Kidney epithelial cell (primary cell): ENCODE data around the gene CDRT4. TPM values are rescaled to one million over a fixed set of nuclear protein-coding genes. Genes with fewer than 3 reads are reported as not detected.

Experiments used
- DNase-seq: peaks from one replicate; pipeline ENCODE4 v3.0.0-alpha.2; 2010; ENCODE audit warnings: low read depth
- H3K27me3 ChIP-seq: 2 replicates; pipeline ENCODE4 v1.6.0; 2011; ENCODE audit warnings: low read length; ENCODE audit not compliant: control insufficient read depth, insufficient read depth
- H3K36me3 ChIP-seq: 2 replicates; pipeline ENCODE4 v1.5.1; 2011; ENCODE audit warnings: low read length; ENCODE audit not compliant: control insufficient read depth, insufficient read depth
- H3K4me3 ChIP-seq: 2 replicates; pipeline ENCODE4 v1.5.1; 2011; ENCODE audit warnings: low read depth, mild to moderate bottlenecking, control low read depth, low read length
- total RNA-seq: library from RNA; depleted of rRNA; stranded (reverse); fragments of >200 nt; gene quantifications from 2 replicates; pipeline ENCODE4 v1.2.3, GENCODE V29; 2015
- TF ChIP-seq, protein P1 (sequence below): IDR thresholded peaks from 2 replicates; pipeline ENCODE4 v1.5.1; 2011; ENCODE audit warnings: mild to moderate bottlenecking, moderate library complexity, low read length, control low read depth, inconsistent platforms; ENCODE audit not compliant: insufficient read depth, poor library complexity, severe bottlenecking

The CDRT4 gene
- total RNA-seq, 1 donor from 2014 or later = 3.6 TPM

DNA sequence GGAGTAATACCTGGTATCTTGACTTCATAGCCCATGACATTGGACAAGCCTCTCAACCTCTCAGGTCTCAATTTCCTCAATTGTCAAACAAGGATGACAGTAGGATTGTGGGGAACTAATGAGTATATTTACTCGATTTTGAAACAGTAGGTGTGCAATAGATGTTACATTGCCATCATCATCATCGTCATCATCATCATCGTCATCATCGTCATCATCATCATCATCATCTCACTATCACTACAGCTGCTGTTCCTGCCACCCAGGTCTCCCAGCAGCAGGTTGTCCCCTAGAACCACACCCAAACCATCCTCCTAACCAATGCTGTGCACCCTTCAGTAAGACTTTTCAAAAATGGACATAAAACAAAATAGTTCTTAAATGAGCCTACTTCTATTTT, 24.8 kb upstream of the CDRT4 start:
- TF ChIP-seq, protein P1, sequence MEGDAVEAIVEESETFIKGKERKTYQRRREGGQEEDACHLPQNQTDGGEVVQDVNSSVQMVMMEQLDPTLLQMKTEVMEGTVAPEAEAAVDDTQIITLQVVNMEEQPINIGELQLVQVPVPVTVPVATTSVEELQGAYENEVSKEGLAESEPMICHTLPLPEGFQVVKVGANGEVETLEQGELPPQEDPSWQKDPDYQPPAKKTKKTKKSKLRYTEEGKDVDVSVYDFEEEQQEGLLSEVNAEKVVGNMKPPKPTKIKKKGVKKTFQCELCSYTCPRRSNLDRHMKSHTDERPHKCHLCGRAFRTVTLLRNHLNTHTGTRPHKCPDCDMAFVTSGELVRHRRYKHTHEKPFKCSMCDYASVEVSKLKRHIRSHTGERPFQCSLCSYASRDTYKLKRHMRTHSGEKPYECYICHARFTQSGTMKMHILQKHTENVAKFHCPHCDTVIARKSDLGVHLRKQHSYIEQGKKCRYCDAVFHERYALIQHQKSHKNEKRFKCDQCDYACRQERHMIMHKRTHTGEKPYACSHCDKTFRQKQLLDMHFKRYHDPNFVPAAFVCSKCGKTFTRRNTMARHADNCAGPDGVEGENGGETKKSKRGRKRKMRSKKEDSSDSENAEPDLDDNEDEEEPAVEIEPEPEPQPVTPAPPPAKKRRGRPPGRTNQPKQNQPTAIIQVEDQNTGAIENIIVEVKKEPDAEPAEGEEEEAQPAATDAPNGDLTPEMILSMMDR = no peak

DNA sequence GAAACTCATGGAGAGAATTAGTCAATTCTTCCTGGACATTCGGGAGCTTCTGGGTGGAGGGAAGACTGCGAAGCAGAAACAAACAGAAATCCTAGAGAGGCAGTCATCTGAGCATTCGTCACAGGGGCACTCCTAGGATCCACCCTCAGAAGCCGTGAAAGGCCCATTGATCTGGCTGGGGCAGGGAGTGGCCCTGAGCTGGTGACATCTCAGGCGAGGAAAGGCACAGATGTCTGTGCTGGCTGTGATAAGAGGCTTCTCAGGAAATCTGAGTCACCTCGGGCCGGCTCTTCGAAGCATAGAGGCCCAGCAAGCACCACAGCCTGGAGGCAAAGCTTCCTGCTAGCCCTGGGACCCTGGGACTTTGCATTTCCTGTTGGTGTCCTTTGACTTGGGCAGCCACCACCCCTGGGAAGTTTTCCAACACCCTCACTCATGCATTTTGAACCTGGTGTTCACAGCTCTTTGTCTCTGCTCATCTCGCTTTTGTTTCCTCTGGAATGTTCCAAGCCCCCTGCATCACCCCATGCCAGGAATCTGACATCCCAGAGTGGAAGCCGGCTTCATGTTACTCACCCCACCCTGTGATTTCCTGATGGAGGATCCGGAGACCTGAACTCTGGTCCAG, 23.3 kb upstream of the CDRT4 start:
- H3K4me3 ChIP-seq = no peak overlapping the region
- no peaks in the 10 kb centered on the region for H3K36me3 ChIP-seq
- no peak for DNase-seq
- no peaks in the 10 kb centered on the region for H3K27me3 ChIP-seq
- TF ChIP-seq, protein P1 = no peak

More for the DNA sequence above, 24.8 kb upstream of the CDRT4 start:
- no peak overlapping the region for H3K4me3 ChIP-seq
- H3K27me3 ChIP-seq = no peaks in the 10 kb centered on the region
- no peak for DNase-seq
- no peaks in the 10 kb centered on the region for H3K36me3 ChIP-seq

DNA sequence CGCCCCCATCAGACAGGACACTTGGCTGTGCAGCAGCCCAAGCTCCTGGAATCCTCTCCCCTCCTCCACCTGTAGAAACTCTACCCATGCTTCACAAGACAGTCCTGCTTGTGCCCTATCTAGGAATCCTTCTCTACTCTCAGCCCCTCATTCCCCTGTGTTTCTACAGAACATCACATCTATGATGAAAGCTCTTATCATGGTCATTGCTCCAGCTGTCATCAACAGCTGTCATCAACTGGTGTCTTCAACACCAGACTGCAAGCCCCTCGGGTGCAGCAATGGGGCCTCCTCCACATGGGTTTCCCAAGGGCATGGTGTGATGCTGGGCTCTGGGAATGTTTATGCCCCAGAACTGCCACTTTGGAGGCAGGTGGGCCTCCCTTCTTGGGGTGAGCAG, 21.1 kb upstream of the CDRT4 start:
- Histone ChIP-seq H3K27me3 (no peaks in the 10 kb centered on the region), H3K36me3 (no peaks in the 10 kb centered on the region), H3K4me3 (no peak overlapping the region)
- TF ChIP-seq, protein P1 = no peak
- no peak for DNase-seq

DNA sequence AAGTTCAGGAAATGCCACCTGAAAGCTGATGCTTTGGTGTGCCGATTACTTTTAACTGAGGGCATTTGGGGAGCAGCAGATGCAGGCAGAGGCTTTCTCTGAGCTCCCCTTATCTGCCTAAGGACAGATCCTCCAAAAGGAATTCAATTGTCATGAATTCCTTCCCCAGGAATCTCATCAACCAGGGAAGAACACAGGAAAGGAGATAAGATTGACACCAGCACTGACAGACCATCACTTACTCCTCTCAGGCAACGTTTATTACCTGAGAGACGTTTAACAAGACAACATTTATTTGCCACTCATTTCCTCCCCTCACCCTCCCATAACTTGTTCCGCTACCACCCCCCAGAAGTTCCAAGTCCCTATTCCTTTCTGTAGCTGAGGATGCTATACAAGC, 17.6 kb upstream of the CDRT4 start:
- DNase-seq = no peak
- no peaks in the 10 kb centered on the region for H3K27me3 ChIP-seq
- no peaks in the 10 kb centered on the region for H3K36me3 ChIP-seq
- TF ChIP-seq, protein P1 = no peak
- no peak overlapping the region for H3K4me3 ChIP-seq

DNA sequence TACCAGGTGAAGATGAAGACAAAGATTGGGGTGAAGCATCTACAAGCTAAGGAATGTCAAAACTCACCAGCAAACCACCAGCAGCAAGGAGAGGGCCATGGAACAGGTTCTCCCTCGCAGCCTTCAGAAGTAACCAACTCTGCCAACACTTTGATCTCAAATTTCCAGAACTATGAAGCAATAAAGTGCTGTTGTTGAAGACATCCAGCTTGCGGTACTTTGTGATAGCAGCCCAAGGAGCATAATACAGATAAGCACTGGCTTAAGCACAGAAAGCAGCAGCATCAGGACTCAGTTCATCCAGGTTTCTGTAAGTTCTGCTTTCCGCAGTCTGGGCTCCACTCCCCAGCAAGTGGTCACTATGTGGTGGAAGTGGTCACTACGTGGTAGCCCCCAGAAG, 16.0 kb upstream of the CDRT4 start:
- no peaks in the 10 kb centered on the region for H3K27me3 ChIP-seq
- no peak overlapping the region for H3K4me3 ChIP-seq
- no peaks in the 10 kb centered on the region for H3K36me3 ChIP-seq
- TF ChIP-seq, protein P1 = no peak
- DNase-seq = no peak

DNA sequence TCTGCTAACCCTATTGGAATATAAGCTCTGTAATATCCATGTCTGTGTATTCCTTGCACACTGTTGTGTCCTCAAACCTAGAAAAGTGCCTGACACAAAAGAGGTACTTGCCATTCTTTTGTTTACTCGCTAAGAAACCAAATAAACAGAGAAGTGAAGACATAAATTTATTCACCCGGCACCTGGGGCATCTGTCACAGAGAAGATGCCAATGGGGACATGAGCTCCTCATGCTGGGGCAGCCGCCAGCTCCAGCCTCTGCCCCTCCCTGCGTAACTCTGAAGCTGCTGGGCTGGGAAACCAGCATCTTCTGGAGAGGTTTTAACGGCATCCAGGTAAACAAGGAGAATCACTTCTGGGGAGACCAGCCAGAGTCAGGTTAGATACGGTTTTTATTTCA, 15.1 kb upstream of the CDRT4 start:
- no peaks in the 10 kb centered on the region for H3K27me3 ChIP-seq
- H3K4me3 ChIP-seq = no peak overlapping the region
- DNase-seq = no peak
- no peaks in the 10 kb centered on the region for H3K36me3 ChIP-seq
- TF ChIP-seq, protein P1 = no peak
